ENCODE measurements around the gene CCDC12.

DNA sequence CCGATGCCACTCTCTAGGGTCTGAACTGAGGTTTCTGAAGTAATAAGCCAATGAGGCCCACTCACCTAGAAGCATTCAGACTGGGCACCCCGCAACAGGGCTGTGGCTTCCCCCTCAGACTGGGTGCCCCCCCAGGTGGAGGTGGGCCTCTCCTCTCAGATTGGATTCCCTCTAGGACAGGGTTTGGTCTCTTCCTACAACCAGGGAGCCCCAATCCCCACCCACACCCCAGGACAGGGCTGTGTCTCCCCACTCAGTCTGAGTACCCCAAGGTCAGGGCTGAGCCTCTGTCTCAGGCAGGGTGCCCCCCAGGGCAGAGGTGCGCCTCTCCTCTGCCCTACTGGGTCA lies 71.4 kb downstream of the CCDC12 start:
- no peak for TF ChIP-seq SUZ12 (IDR thresholded peaks at IDR 0.05; ENCODE audit: extremely low read depth, insufficient read depth, insufficient read length)
- TF ChIP-seq ZNF274 (IDR thresholded peaks at IDR 0.05; ENCODE audit: low read depth, low read length): no peak
- no peak for TF ChIP-seq YY1 (IDR thresholded peaks at IDR 0.05; ENCODE audit: insufficient read depth, insufficient read length)

Measured in NT2/D1 (cell line).